ENCODE data around the gene AKT3.

The AKT3 gene

GRCh38 chr1:243729956-243730355, 120.1 kb downstream of the AKT3 start:
- Histone ChIP-seq H3K4me3 (no peak overlapping the region), H3K27ac (peak overlapping the region in 1 of 2 donors; percentile 65)
- no peak for DNase-seq (ENCODE audit: low spot score)
- TF ChIP-seq CTCF (IDR thresholded peaks at IDR 0.05), result no peak

- TF ChIP-seq CTCF (IDR thresholded peaks at IDR 0.05), result no peak
- Histone ChIP-seq H3K4me3 (no peak overlapping the region), H3K27ac (peak overlapping the region in 1 of 2 donors; percentile 18)
- DNase-seq (ENCODE audit: low spot score), result no peak
Observed at GRCh38 chr1:243727503-243728203, 122.4 kb downstream of the AKT3 start.

- no peak overlapping the region for H3K4me3 ChIP-seq
- H3K27ac ChIP-seq, result peak overlapping the region in 1 of 2 donors; percentile 18
- TF ChIP-seq CTCF (IDR thresholded peaks at IDR 0.05), result no peak
- DNase-seq (ENCODE audit: low spot score), result no peak
Observed at GRCh38 chr1:243726806-243727502, 123.1 kb downstream of the AKT3 start.

- H3K27ac ChIP-seq, result no peak overlapping the region
- H3K4me3 ChIP-seq, result no peak overlapping the region
- no peak for DNase-seq (ENCODE audit: low spot score)
- no peak for TF ChIP-seq CTCF (IDR thresholded peaks at IDR 0.05)
Observed at GRCh38 chr1:243725846-243726245, 124.2 kb downstream of the AKT3 start.

- DNase-seq (ENCODE audit: low spot score), result no peak
- no peak for TF ChIP-seq CTCF (IDR thresholded peaks at IDR 0.05)
- Histone ChIP-seq H3K4me3 (no peak overlapping the region), H3K27ac (no peak overlapping the region)
Observed at GRCh38 chr1:243725075-243725474, 125.0 kb downstream of the AKT3 start.

GRCh38 chr1:243723458-243724043, 126.5 kb downstream of the AKT3 start:
- no peak overlapping the region for H3K27ac ChIP-seq
- H3K4me3 ChIP-seq, result no peak overlapping the region
- DNase-seq (ENCODE audit: low spot score), result no peak
- no peak for TF ChIP-seq CTCF (IDR thresholded peaks at IDR 0.05)
